ENCODE measurements around the gene TCF7L1.

GRCh38 chr2:85104228-85104627 is 29.0 kb upstream of the TCF7L1 start:
- TF ChIP-seq CTCF (IDR thresholded peaks at IDR 0.05; ENCODE audit: low read depth, low read length, poor library complexity, severe bottlenecking) (no peak), EZH2phosphoT487 (IDR thresholded peaks at IDR 0.05; ENCODE audit: borderline replicate concordance, low read length) (no peak)
